Testis (tissue), 3 donors: Measurements from ENCODE around the gene NHSL1. TPM values are rescaled to one million over a fixed set of nuclear protein-coding genes. Genes with fewer than 3 reads are reported as not detected.
A peak's percentile ranks its signal among the peaks of the same experiment; 100 is the strongest.

Experiments
- DNase-seq: peaks from one replicate; pipeline ENCODE4 v3.0.0-alpha.2; 2019
- H3K27ac ChIP-seq, 2 donors: fragments of 200-600 bp; sonication (generic); one replicate each; pipeline ENCODE4 v1.5.1; 2019
- H3K27me3 ChIP-seq: fragments of 200-600 bp; sonication (generic); one replicate; pipeline ENCODE4 v1.5.1; 2019
- H3K36me3 ChIP-seq: fragments of 200-600 bp; sonication (generic); one replicate; pipeline ENCODE4 v1.5.1; 2017; ENCODE audit warnings: low read depth; ENCODE audit errors: missing control alignments
- H3K4me1 ChIP-seq: fragments of 200-600 bp; sonication (generic); one replicate; pipeline ENCODE4 v1.5.1; 2019
- H3K4me3 ChIP-seq, 2 donors: fragments of 200-600 bp; sonication (generic); one replicate each; pipeline ENCODE4 v1.5.1; 2017 to 2019
- H3K9me3 ChIP-seq: fragments of 200-600 bp; sonication (generic); one replicate; pipeline ENCODE4 v1.5.1; 2017
- CTCF ChIP-seq, 3 experiments: fragments of 450-650 bp in 2 of 3; fragments of 200-600 bp in 1 of 3; sonication (generic) in 1 of 3; IDR thresholded peaks; one replicate each; pipeline ENCODE4 v1.5.1; 2016 to 2019; ENCODE audit warnings: antibody characterized with exemption in 3 of 3, mild to moderate bottlenecking in 2 of 3, moderate library complexity in 1 of 3
- POLR2A ChIP-seq: fragments of 450-650 bp; IDR thresholded peaks from one replicate; pipeline ENCODE4 v1.6.1; 2017; ENCODE audit warnings: antibody characterized with exemption, mild to moderate bottlenecking, moderate library complexity
- WGBS, 2 donors: methylation state at CpG; one replicate each; pipeline ENCODE4 v1.1.5; 2018; 5-methylcytosine and 5-hydroxymethylcytosine counted together
- intact Hi-C: fragments of 100-400 bp; cut with DNase I; formaldehyde crosslinking; loops from one replicate; pipeline ENCODE4 v1.15.1; 2023; ENCODE audit warnings: low total_unique reads
- polyA plus RNA-seq: library from polyadenylated mRNA; stranded (reverse); fragments of 350-450 nt; fragmentation: Illumina TruSeq; extraction: RNeasy Lipid Tissue Mini Kit (QIAGEN cat#74804); gene quantifications from one replicate; pipeline ENCODE4 v1.2.3, GENCODE V29; 2014; ENCODE audit warnings: low read depth, low replicate concordance; ENCODE audit not compliant: insufficient read depth
- total RNA-seq, 2 donors: library from RNA; depleted of rRNA; stranded (reverse); fragments of >200 nt; gene quantifications; one replicate each; pipeline ENCODE4 v1.2.3, GENCODE V29; 2016

The NHSL1 gene
- total and polyA plus RNA-seq, 3 donors from 2014 or later = 2.5 to 2.7 (median 2.6) TPM

GRCh38 chr6:138510093-138510492 is 10.8 kb upstream of the NHSL1 start:
- no peaks in the 10 kb centered on the region for H3K27me3 ChIP-seq
- no peaks in the 10 kb centered on the region for H3K36me3 ChIP-seq
- no peak for DNase-seq
- no peak overlapping the region for H3K27ac ChIP-seq
- no peak overlapping the region for H3K4me3 ChIP-seq
- TF ChIP-seq POLR2A = no peak
- TF ChIP-seq CTCF (IDR thresholded peaks at IDR 0.05) = no peak
- WGBS, 2 donors = 57 to 70% methylated on average over 3 of the region's 3 CpGs
- H3K9me3 ChIP-seq = no peaks in the 10 kb centered on the region
- H3K4me1 ChIP-seq = no peaks in the 10 kb centered on the region
- intact Hi-C loops = no loop called here

GRCh38 chr6:138509371-138509770 is 10.1 kb upstream of the NHSL1 start:
- H3K27ac ChIP-seq = no peak overlapping the region
- no peaks in the 10 kb centered on the region for H3K9me3 ChIP-seq
- no peaks in the 10 kb centered on the region for H3K4me1 ChIP-seq
- peak; percentile 75 for DNase-seq
- no peak overlapping the region for H3K4me3 ChIP-seq
- 44 to 48% methylated on average over 6 of the region's 6 CpGs for WGBS, 2 donors
- TF ChIP-seq POLR2A = no peak
- peak; percentile 30 to 50 (median 43) for TF ChIP-seq CTCF (IDR thresholded peaks at IDR 0.05)
- intact Hi-C loops = no loop called here
- H3K36me3 ChIP-seq = no peaks in the 10 kb centered on the region
- no peaks in the 10 kb centered on the region for H3K27me3 ChIP-seq

GRCh38 chr6:138508676-138508988 is 9.3 kb upstream of the NHSL1 start:
- WGBS, 2 donors = 93 to 99% methylated on average over 2 of the region's 2 CpGs
- no peak for DNase-seq
- intact Hi-C loops = no loop called here
- Histone ChIP-seq H3K4me1 (no peaks in the 10 kb centered on the region), H3K9me3 (no peaks in the 10 kb centered on the region), H3K27me3 (no peaks in the 10 kb centered on the region), H3K4me3 (no peak overlapping the region), H3K27ac (no peak overlapping the region), H3K36me3 (no peaks in the 10 kb centered on the region)
- no peak for TF ChIP-seq CTCF (IDR thresholded peaks at IDR 0.05)
- no peak for TF ChIP-seq POLR2A

GRCh38 chr6:138507977-138508675 is 8.8 kb upstream of the NHSL1 start:
- Histone ChIP-seq H3K4me3 (no peak overlapping the region), H3K27ac (no peak overlapping the region), H3K27me3 (no peaks in the 10 kb centered on the region), H3K9me3 (no peaks in the 10 kb centered on the region), H3K4me1 (no peaks in the 10 kb centered on the region), H3K36me3 (no peaks in the 10 kb centered on the region)
- intact Hi-C loops = no loop called here
- DNase-seq = no peak
- no peak for TF ChIP-seq CTCF (IDR thresholded peaks at IDR 0.05)
- no peak for TF ChIP-seq POLR2A
- 90 to 94% methylated on average over 7 of the region's 7 CpGs for WGBS, 2 donors
